Right atrium auricular region (tissue), 2 donors: ENCODE results near the gene OGDHL. TPM values are rescaled to one million over a fixed set of nuclear protein-coding genes. Genes with fewer than 3 reads are reported as not detected.
A peak's percentile ranks its signal among the peaks of the same experiment; 100 is the strongest.

Source experiments
- DNase-seq: peaks from one replicate; pipeline ENCODE4 v3.0.0-alpha.2; 2019; ENCODE audit warnings: low spot score
- H3K27ac ChIP-seq, 2 donors: fragments of 200-600 bp; sonication (generic); 1 replicate in 1 of 2; 2 replicates in 1 of 2; pipeline ENCODE4 v1.5.1; 2016 to 2019
- H3K27me3 ChIP-seq, 2 donors: fragments of 200-600 bp; sonication (generic); one replicate each; pipeline versions ENCODE4 v1.5.1 to v1.6.0; 2017 to 2019
- H3K36me3 ChIP-seq: fragments of 200-600 bp; sonication (generic); one replicate; pipeline ENCODE4 v1.5.1; 2016
- H3K4me1 ChIP-seq, 2 donors: fragments of 200-600 bp; sonication (generic); one replicate each; pipeline versions ENCODE4 v1.5.1 to v1.6.0; 2017 to 2019
- H3K4me3 ChIP-seq, 2 donors: fragments of 200-600 bp; sonication (generic); 1 replicate in 1 of 2; 2 replicates in 1 of 2; pipeline ENCODE4 v1.5.1; 2017 to 2019; ENCODE audit warnings: mild to moderate bottlenecking in 1 of 2, moderate library complexity in 1 of 2
- H3K9me3 ChIP-seq, 2 donors: fragments of 200-600 bp; sonication (generic); one replicate each; pipeline ENCODE4 v1.5.1; 2019
- total RNA-seq, 2 donors: library from RNA; depleted of rRNA; stranded (reverse); fragments of >200 nt; gene quantifications; one replicate each; pipeline ENCODE4 v1.1.0, GENCODE V29; 2016
- TF ChIP-seq, protein P1 (sequence below), 2 donors: fragments of 200-600 bp; sonication (generic); IDR thresholded peaks; one replicate each; pipeline ENCODE4 v1.5.1; 2019; ENCODE audit warnings: antibody characterized with exemption in 2 of 2

Gene OGDHL
- total RNA-seq, 2 donors from 2014 or later: 5.2 to 6.4 TPM

DNA sequence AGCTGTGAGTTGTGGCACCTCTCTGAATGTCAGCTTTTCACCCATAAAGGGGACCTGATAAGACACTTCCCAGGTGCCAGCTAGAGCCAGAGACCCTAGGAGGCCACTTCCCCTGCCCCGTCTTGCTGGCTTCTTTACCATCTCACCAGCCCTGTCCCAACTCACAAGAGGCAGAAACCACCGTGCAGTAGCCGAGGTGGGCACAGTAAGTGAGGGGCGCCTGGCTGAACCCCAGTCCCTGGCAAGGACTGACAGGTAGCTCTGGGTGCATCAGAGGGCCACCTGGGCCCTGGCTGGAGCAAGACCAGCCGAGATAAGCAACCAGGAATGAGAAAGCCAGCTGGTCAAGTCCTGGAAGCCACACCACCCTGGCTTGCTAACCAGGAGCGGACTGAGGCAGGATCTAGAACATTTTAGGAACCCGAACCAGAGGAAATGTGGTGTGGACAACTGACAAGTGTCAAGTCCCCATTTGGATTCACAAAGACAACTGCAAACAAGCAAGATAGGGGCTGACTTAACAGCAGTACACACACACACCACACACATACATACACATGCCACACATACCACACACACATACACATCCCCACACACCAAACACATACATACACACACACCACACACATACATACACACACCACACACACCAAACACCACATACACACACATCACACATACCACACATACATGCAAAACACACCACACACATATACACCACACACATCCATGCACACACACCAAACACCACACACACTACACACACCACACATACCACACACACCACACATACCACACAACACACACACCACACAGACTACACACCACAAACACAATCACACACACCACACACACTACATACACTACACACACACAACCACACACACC, 20.8 kb downstream of the OGDHL start:
- Histone ChIP-seq H3K36me3 (no peaks in the 10 kb centered on the region), H3K4me1 (no peaks in the 10 kb centered on the region), H3K4me3 (no peak overlapping the region), H3K9me3 (no peaks in the 10 kb centered on the region), H3K27me3 (no peaks in the 10 kb centered on the region), H3K27ac (no peak overlapping the region)
- DNase-seq: no peak
- TF ChIP-seq, protein P1, sequence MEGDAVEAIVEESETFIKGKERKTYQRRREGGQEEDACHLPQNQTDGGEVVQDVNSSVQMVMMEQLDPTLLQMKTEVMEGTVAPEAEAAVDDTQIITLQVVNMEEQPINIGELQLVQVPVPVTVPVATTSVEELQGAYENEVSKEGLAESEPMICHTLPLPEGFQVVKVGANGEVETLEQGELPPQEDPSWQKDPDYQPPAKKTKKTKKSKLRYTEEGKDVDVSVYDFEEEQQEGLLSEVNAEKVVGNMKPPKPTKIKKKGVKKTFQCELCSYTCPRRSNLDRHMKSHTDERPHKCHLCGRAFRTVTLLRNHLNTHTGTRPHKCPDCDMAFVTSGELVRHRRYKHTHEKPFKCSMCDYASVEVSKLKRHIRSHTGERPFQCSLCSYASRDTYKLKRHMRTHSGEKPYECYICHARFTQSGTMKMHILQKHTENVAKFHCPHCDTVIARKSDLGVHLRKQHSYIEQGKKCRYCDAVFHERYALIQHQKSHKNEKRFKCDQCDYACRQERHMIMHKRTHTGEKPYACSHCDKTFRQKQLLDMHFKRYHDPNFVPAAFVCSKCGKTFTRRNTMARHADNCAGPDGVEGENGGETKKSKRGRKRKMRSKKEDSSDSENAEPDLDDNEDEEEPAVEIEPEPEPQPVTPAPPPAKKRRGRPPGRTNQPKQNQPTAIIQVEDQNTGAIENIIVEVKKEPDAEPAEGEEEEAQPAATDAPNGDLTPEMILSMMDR (IDR thresholded peaks at IDR 0.05): no peak

DNA sequence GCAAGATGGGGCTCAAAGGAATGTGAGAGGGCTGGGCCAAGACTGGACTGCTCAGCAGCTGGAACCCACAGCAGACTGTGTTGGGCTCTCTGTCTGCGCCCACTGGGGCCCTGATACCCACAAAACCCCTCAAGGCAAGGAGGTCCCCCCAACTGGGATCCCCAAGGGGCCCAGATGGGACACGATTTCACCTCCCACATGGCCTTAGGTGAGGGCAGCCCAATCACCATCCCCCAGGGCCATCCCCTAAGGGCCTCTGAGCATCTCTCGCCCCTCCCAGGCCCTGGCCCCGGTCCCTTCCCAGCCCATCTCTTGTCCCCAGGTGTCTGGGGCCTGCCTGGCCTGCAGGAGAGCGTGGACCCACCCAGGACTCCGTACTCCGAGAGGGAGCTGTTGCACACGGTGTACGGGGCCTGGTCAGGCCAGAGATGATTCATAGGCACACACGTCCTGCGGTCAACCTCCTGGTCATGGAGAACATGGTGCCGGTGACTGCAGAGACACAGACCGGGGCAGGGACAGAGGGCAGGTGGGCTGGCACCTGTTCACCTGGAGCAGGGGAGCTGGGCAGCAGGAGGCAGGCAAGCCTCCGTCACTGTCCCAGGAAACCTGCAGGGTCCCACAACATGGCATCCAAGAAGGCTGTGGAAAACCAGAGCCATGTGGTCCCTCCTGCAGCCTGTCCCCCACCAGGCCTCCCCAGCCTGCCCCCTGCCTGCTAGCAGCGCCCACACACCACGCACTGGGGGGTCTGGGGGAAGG, 21.6 kb downstream of the OGDHL start:
- H3K27me3 ChIP-seq: no peaks in the 10 kb centered on the region
- H3K9me3 ChIP-seq: no peaks in the 10 kb centered on the region
- no peak overlapping the region for H3K27ac ChIP-seq
- no peak for DNase-seq
- H3K4me1 ChIP-seq: no peaks in the 10 kb centered on the region
- no peak overlapping the region for H3K4me3 ChIP-seq
- no peaks in the 10 kb centered on the region for H3K36me3 ChIP-seq
- TF ChIP-seq, protein P1 (IDR thresholded peaks at IDR 0.05): no peak

DNA sequence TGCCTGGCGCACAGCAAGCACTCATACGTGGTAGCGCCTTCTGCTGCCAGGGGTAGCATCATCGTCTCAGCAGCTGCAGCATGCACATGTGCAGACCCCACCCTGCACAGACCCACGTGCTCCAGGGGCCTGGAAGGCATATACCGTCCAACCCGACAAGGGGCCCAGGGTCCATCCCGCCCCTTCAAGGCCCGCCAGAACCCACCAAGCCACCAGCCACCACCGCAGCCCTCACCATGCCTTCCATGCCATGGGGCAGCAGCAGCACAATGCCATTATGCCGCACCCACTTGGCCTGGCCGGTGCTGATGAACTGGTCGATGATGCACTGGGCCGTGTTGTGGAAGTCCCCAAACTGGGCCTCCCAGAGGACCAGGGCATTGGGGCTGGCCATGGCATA, 22.7 kb downstream of the OGDHL start:
- Histone ChIP-seq H3K27ac (no peak overlapping the region), H3K9me3 (no peaks in the 10 kb centered on the region), H3K4me1 (no peaks in the 10 kb centered on the region), H3K27me3 (no peaks in the 10 kb centered on the region), H3K4me3 (no peak overlapping the region), H3K36me3 (no peaks in the 10 kb centered on the region)
- DNase-seq: no peak
- TF ChIP-seq, protein P1 (IDR thresholded peaks at IDR 0.05): no peak

DNA sequence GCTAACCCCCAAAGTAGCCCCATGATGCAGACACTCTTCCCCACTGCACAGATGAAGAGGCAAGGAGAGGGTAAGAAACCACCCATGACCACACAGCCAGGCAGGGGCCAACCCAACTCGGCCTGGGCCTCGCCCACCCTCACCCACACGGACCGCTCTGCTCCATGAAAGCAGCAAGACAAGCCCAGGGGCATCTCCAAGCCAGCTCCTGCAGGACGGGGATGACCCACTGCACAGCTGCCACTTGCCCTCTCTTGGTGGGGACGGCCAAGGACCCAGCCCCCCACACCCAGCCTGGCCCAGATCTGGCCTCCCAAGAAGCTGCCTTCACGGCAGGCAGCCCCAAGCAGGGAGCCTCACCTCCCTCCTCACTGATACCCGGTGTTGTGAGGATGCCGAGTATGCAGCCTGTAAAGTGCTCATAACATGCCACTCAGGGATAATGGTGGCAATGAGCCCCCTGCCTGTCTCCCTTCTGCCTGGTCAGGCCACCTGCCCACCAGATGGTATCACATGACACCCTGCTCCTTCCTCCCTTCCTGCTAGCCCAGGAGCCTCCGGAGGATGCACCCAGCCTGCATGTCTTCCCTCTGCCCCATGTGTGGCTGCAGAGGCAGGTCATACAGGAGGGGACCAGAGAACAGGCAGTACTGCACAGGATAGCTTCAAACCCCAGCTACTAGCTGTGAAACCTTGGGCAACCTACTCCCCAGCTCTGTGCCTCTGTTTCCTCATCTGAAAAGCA, 23.3 kb downstream of the OGDHL start:
- TF ChIP-seq, protein P1 (IDR thresholded peaks at IDR 0.05): no peak
- no peaks in the 10 kb centered on the region for H3K27me3 ChIP-seq
- no peak overlapping the region for H3K27ac ChIP-seq
- no peaks in the 10 kb centered on the region for H3K4me1 ChIP-seq
- H3K4me3 ChIP-seq: no peak overlapping the region
- peak; percentile 51 for DNase-seq
- H3K9me3 ChIP-seq: no peaks in the 10 kb centered on the region
- no peaks in the 10 kb centered on the region for H3K36me3 ChIP-seq

DNA sequence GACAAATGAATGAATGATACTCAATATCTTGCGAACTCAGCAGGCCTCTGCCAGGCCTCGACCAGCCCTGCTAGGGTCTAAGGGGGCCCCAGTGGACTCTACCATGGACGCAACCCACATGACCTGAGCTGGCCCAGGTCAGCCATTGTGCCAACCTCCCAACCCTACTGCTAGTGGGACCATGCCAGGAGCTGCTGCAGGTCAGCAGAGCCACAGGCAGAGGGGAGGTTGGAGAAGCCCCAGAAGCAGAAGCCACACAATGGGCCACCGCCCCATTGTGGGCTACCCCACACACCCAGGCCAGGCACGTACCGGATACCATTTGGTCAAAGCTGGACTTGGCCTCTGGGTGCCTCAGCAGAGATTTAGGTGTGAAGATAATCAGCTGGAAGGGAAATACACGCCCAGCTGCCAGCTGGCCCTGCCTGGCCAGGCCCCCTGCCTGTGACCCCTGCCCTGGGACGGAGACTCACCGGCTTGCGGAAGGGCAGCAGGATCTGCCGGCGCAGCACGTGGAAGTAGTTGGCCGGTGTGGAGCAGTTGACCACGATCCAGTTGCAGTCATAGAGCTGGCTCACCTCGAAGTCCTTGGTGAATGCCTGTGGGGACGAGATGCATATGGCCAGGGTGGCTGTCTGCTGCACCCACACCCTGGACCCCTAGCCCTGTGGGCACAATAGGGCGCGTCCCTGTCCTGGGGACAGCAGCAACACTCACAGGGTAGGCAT, 24.5 kb downstream of the OGDHL start:
- DNase-seq: peak; percentile 34
- no peaks in the 10 kb centered on the region for H3K27me3 ChIP-seq
- H3K4me1 ChIP-seq: no peaks in the 10 kb centered on the region
- H3K27ac ChIP-seq: no peak overlapping the region
- no peaks in the 10 kb centered on the region for H3K36me3 ChIP-seq
- TF ChIP-seq, protein P1 (IDR thresholded peaks at IDR 0.05): no peak
- H3K9me3 ChIP-seq: no peaks in the 10 kb centered on the region
- H3K4me3 ChIP-seq: no peak overlapping the region
